Endothelial cell of umbilical vein (primary cell): ENCODE data around the gene OR8B12.

Source experiments
- CTCF ChIP-seq, 2 donors: IDR thresholded peaks; 1 replicate in 1 of 2; 2 replicates in 1 of 2; pipeline ENCODE4 v1.5.1; 2011; ENCODE audit warnings: low read length in 2 of 2, mild to moderate bottlenecking in 2 of 2, moderate library complexity in 2 of 2, control low read depth in 1 of 2, inconsistent platforms in 1 of 2, low read depth in 1 of 2; ENCODE audit not compliant: insufficient read depth in 1 of 2; ENCODE audit errors: extremely low read depth in 1 of 2
- POLR2A ChIP-seq: IDR thresholded peaks from 2 replicates; pipeline ENCODE4 v1.6.1; 2012; ENCODE audit warnings: low read depth, mild to moderate bottlenecking, control low read depth, low read length
- TF ChIP-seq, protein P1 (sequence below): IDR thresholded peaks from 2 replicates; pipeline ENCODE4 v1.6.1; 2011; ENCODE audit not compliant: insufficient read depth, insufficient read length

DNA sequence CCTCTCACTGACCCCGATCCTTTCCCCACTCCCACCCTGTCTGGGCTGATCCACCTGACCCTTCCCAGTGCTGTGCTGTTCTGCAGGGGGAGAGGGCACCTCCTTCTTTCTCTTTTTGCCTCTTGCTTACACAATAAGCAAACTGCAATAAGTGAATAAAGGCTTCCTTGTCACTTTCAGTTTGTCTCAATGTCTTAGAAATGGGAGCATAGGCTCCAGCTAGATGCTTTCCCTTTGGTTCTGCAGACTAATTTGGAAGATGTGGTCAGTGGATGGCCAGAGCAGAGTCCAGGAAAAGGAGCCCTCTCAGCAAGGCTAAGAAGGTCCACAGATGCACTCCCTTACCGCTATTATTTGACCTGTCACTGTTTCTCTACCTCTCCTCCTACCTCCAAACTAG lies 9.4 kb downstream of the OR8B12 start:
- TF ChIP-seq CTCF (IDR thresholded peaks at IDR 0.05; ENCODE audit: extremely low read depth in 1 of 2, insufficient read depth in 1 of 2, low read depth in 1 of 2, low read length in 2 of 2) (no peak), POLR2A (no peak)
- TF ChIP-seq, protein P1, sequence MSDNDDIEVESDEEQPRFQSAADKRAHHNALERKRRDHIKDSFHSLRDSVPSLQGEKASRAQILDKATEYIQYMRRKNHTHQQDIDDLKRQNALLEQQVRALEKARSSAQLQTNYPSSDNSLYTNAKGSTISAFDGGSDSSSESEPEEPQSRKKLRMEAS, result no peak
